Lower leg skin (tissue), 3 donors: ENCODE measurements around the gene SLC25A11.

Source experiments
- CTCF ChIP-seq, 3 donors: fragments of 450-650 bp; IDR thresholded peaks; one replicate each; pipeline ENCODE4 v1.5.1; 2016; ENCODE audit warnings: antibody characterized with exemption in 3 of 3, mild to moderate bottlenecking in 3 of 3, moderate library complexity in 2 of 3
- POLR2A ChIP-seq, 2 donors: fragments of 450-650 bp; IDR thresholded peaks; one replicate each; pipeline ENCODE4 v1.6.1; 2016 to 2017; ENCODE audit warnings: antibody characterized with exemption in 2 of 2, mild to moderate bottlenecking in 1 of 2, moderate library complexity in 1 of 2

- no peak for TF ChIP-seq CTCF (IDR thresholded peaks at IDR 0.05)
- no peak for TF ChIP-seq POLR2A (IDR thresholded peaks at IDR 0.05)
These were observed 42.5 kb upstream of the SLC25A11 start for GRCh38 chr17:4982305-4982704.
